A673 (cell line): Measurements from ENCODE around the gene TECTA. TPM values are rescaled to one million over a fixed set of nuclear protein-coding genes. Genes with fewer than 3 reads are reported as not detected.

Source experiments
- BruUV-seq: library from RNA; stranded (reverse); fragments of 400-500 nt; replicated peaks from 2 replicates; lab custom pipeline; 2021; lab: Mats Ljungman, UMichigan
- CTCF ChIA-PET: fragments of 300-600 bp; sonication (Branson Sonifier 250); formaldehyde crosslinking; loops from one replicate; lab custom pipeline; 2022; ENCODE audit warnings: antibody characterized with exemption; lab: Charles Lee
- POLR2A ChIA-PET: fragments of 300-600 bp; sonication (Branson Sonifier 250); formaldehyde crosslinking; loops from one replicate; lab custom pipeline; 2022; ENCODE audit warnings: antibody characterized with exemption; ENCODE audit not compliant: low non-redundant PET; lab: Charles Lee
- DNase-seq: peaks from one replicate; pipeline ENCODE4 v3.0.0-alpha.2; 2015; ENCODE audit warnings: low spot score
- H3K27ac ChIP-seq: fragments of 200-600 bp; sonication (generic); 2 replicates; pipeline ENCODE4 v1.5.1; 2016; ENCODE audit warnings: mixed run types, low read depth, mild to moderate bottlenecking, mixed read lengths, antibody characterized with exemption, low read length; ENCODE audit not compliant: poor library complexity, severe bottlenecking
- H3K27me3 ChIP-seq: fragments of 200-600 bp; sonication (generic); replicated peaks from 2 replicates; pipeline ENCODE4 v1.6.1; 2017; ENCODE audit warnings: mixed run types, low read depth, mild to moderate bottlenecking, mixed read lengths, antibody characterized with exemption, low read length; ENCODE audit not compliant: insufficient read depth, poor library complexity
- H3K36me3 ChIP-seq: fragments of 200-600 bp; sonication (generic); 2 replicates; pipeline ENCODE4 v1.6.1; 2016; ENCODE audit warnings: mixed run types, mild to moderate bottlenecking, mixed read lengths, antibody characterized with exemption, low read length; ENCODE audit not compliant: insufficient read depth, poor library complexity, severe bottlenecking
- H3K4me1 ChIP-seq: fragments of 200-600 bp; sonication (generic); 2 replicates; pipeline ENCODE4 v1.6.1; 2017; ENCODE audit warnings: mixed run types, mild to moderate bottlenecking, mixed read lengths, antibody characterized with exemption, low read length; ENCODE audit not compliant: insufficient read depth, poor library complexity, severe bottlenecking
- H3K4me3 ChIP-seq: fragments of 200-600 bp; sonication (generic); 2 replicates; pipeline ENCODE4 v1.5.1; 2016; ENCODE audit warnings: low read depth, mixed run types, mild to moderate bottlenecking, mixed read lengths, low read length; ENCODE audit not compliant: poor library complexity, severe bottlenecking
- H3K9me3 ChIP-seq: fragments of 200-600 bp; sonication (generic); 2 replicates; pipeline ENCODE4 v1.6.1; 2016; ENCODE audit warnings: mixed run types, low read depth, mild to moderate bottlenecking, mixed read lengths, antibody characterized with exemption, low read length; ENCODE audit not compliant: poor library complexity, severe bottlenecking
- EZH2 ChIP-seq: fragments of 200-600 bp; sonication (generic); IDR thresholded peaks from 2 replicates; pipeline ENCODE4 v1.6.1; 2017; ENCODE audit warnings: borderline replicate concordance, low read depth, mild to moderate bottlenecking, mixed read lengths, antibody characterized with exemption, low read length; ENCODE audit not compliant: poor library complexity, severe bottlenecking
- intact Hi-C: fragments of 100-400 bp; cut with micrococcal nuclease; formaldehyde crosslinking; loops from one replicate; pipeline ENCODE4 v1.10.0; 2022; ENCODE audit not compliant: unreplicated experiment
- total RNA-seq: library from RNA; stranded (reverse); gene quantifications from 2 replicates; pipeline ENCODE4 v1.2.3, GENCODE V29; 2021
- TF ChIP-seq, protein P1 (sequence below): fragments of 300-800, 200-600 bp; sonication (generic); conservative IDR thresholded peaks from 2 replicates; pipeline ENCODE4 v1.5.1; 2017; ENCODE audit warnings: low read depth, mild to moderate bottlenecking, antibody characterized with exemption, low read length, moderate library complexity, mixed read lengths

The TECTA gene
- total RNA-seq, 1 experiment from 2014 or later, result 0.19 TPM

DNA sequence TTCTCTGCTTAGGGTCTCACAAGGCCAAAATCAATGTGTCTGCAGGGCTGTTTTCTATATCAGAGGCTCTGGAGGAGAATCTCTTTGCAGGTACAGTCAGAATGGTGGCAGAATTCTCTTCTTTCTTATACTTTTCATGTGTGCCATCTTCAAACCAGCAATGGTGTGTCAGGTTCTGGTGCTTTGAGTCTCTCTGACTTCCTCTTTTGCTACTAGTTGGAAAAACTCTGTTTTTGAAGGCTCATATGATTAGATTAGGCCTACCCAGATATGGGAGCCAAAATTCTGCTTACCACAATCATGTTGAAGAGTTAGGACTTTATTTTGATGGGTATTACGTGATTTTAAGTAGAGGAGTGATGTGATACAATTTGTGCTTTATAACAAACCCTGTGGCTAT, 18.8 kb upstream of the TECTA start:
- intact Hi-C loops, result no loop called here
- DNase-seq, result no peak
- CTCF ChIA-PET, result no interaction called here
- TF ChIP-seq, protein P1, sequence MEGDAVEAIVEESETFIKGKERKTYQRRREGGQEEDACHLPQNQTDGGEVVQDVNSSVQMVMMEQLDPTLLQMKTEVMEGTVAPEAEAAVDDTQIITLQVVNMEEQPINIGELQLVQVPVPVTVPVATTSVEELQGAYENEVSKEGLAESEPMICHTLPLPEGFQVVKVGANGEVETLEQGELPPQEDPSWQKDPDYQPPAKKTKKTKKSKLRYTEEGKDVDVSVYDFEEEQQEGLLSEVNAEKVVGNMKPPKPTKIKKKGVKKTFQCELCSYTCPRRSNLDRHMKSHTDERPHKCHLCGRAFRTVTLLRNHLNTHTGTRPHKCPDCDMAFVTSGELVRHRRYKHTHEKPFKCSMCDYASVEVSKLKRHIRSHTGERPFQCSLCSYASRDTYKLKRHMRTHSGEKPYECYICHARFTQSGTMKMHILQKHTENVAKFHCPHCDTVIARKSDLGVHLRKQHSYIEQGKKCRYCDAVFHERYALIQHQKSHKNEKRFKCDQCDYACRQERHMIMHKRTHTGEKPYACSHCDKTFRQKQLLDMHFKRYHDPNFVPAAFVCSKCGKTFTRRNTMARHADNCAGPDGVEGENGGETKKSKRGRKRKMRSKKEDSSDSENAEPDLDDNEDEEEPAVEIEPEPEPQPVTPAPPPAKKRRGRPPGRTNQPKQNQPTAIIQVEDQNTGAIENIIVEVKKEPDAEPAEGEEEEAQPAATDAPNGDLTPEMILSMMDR, result no peak
- TF ChIP-seq EZH2, result no peak
- H3K9me3 ChIP-seq, result no peaks in the 10 kb centered on the region
- peaks cover 5% of the 10 kb centered on the region for H3K36me3 ChIP-seq
- BruUV-seq, result no TSS peak
- H3K27ac ChIP-seq, result no peak overlapping the region
- no peaks in the 10 kb centered on the region for H3K27me3 ChIP-seq
- POLR2A ChIA-PET, result no interaction called here
- H3K4me1 ChIP-seq, result no peaks in the 10 kb centered on the region
- H3K4me3 ChIP-seq, result no peak overlapping the region

DNA sequence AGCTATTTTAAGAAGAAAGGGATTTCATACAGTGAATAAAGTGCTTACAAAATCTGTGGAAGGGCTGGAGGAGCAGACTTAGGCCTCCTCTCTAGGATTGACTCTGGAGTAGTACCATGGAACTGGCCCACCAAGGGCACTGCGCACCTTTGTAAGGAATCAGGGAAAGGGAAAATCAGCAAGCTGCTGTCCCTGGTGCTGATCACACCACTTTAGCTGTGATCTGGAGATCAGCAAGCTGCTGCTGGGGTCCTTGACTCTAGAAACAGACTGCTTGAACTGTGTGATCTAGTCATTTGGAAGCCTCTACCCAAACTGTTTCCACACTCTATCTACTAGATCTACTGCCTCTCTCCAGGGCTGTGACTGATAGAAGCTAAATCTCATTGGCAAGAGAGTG, 18.4 kb upstream of the TECTA start:
- Histone ChIP-seq H3K9me3 (no peaks in the 10 kb centered on the region), H3K4me1 (no peaks in the 10 kb centered on the region), H3K4me3 (no peak overlapping the region), H3K27me3 (no peaks in the 10 kb centered on the region), H3K27ac (no peak overlapping the region), H3K36me3 (peaks cover 7% of the 10 kb centered on the region)
- BruUV-seq, result no TSS peak
- no peak for TF ChIP-seq EZH2
- TF ChIP-seq, protein P1, result no peak
- peak; percentile 23 for DNase-seq
- intact Hi-C loops, result no loop called here
- ChIA-PET CTCF (no interaction called here), POLR2A (no interaction called here)

DNA sequence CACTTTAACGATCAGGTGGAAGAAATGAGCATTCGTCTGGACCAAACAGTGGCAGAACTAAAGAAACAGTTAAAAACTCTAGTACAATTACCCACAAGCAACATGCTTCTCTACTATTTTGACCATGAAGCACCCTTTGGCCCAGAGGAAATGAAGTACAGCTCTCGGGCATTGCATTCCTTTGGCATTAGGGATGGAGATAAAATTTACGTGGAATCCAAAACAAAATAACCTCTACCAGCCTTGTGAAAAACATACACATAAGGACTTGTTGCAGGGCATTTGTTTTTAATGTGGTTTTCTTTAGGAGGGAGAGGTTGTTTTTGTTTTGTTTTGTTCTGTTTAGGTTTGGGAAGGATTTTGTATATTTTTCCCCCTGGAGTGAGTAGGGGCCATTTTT, 14.2 kb upstream of the TECTA start:
- no peaks in the 10 kb centered on the region for H3K4me1 ChIP-seq
- DNase-seq, result no peak
- TF ChIP-seq, protein P1, result no peak
- TF ChIP-seq EZH2, result no peak
- no peak overlapping the region for H3K4me3 ChIP-seq
- no peak overlapping the region for H3K27ac ChIP-seq
- no peaks in the 10 kb centered on the region for H3K9me3 ChIP-seq
- POLR2A ChIA-PET, result interaction anchor here (0.7 kb wide), 1 partner anchor 1012 kb away, joined by 3 read pairs; no protein-coding TSS in a partner anchor
- CTCF ChIA-PET, result no interaction called here
- intact Hi-C loops, result no loop called here
- H3K36me3 ChIP-seq, result peaks cover 7% of the 10 kb centered on the region
- H3K27me3 ChIP-seq, result no peaks in the 10 kb centered on the region
- BruUV-seq, result no TSS peak
